DOHH2 (cell line): Measurements from ENCODE around the gene B4GALT5.

ENCODE experiments used
- H3F3A ChIP-seq: fragments of 200-600 bp; sonication (generic), shearing (Covaris generic); 2 replicates; pipeline ENCODE4 v1.6.0; 2016; ENCODE audit warnings: antibody characterized with exemption, mild to moderate bottlenecking; ENCODE audit not compliant: control insufficient read depth, insufficient read depth
- H3K27ac ChIP-seq: fragments of 200-600 bp; sonication (generic); 2 replicates; pipeline ENCODE4 v1.5.1; 2014; ENCODE audit warnings: low read depth, mild to moderate bottlenecking, low read length, moderate library complexity
- H3K27me3 ChIP-seq: fragments of 200-600 bp; sonication (generic); 2 replicates; pipeline ENCODE4 v1.6.1; 2014; ENCODE audit warnings: mild to moderate bottlenecking, low read length, mixed read lengths; ENCODE audit not compliant: control insufficient read depth
- H3K36me3 ChIP-seq: fragments of 200-600 bp; sonication (generic); 2 replicates; pipeline ENCODE4 v1.6.1; 2014; ENCODE audit warnings: mild to moderate bottlenecking, low read length, moderate library complexity, mixed read lengths; ENCODE audit not compliant: control insufficient read depth
- H3K4me1 ChIP-seq: fragments of 200-600 bp; sonication (generic); 2 replicates; pipeline ENCODE4 v1.6.1; 2014; ENCODE audit warnings: mild to moderate bottlenecking, low read length, mixed read lengths; ENCODE audit not compliant: control insufficient read depth
- H3K4me2 ChIP-seq: fragments of 200-600 bp; sonication (generic); 2 replicates; pipeline ENCODE4 v1.6.0; 2014; ENCODE audit warnings: mild to moderate bottlenecking, low read length, moderate library complexity
- H3K4me3 ChIP-seq: fragments of 200-600 bp; sonication (generic); 2 replicates; pipeline ENCODE4 v1.5.1; 2014; ENCODE audit warnings: mild to moderate bottlenecking, low read length, mixed read lengths
- H3K79me2 ChIP-seq: fragments of 200-600 bp; sonication (generic); 2 replicates; pipeline ENCODE4 v1.6.1; 2014; ENCODE audit warnings: mild to moderate bottlenecking, low read length, mixed read lengths; ENCODE audit not compliant: control insufficient read depth
- H3K9me2 ChIP-seq: fragments of 200-600 bp; sonication (generic); replicated peaks from 2 replicates; pipeline ENCODE4 v1.6.1; 2014; ENCODE audit warnings: mild to moderate bottlenecking, low read length, mixed read lengths; ENCODE audit not compliant: control insufficient read depth
- H3K9me3 ChIP-seq: fragments of 200-600 bp; sonication (generic); 2 replicates; pipeline ENCODE4 v1.6.1; 2014; ENCODE audit warnings: antibody characterized with exemption, low read length, mixed read lengths; ENCODE audit not compliant: control insufficient read depth, insufficient read depth
- H4K20me1 ChIP-seq: fragments of 200-600 bp; sonication (generic); 2 replicates; pipeline ENCODE4 v1.6.0; 2014; ENCODE audit warnings: low read depth, mild to moderate bottlenecking, antibody characterized with exemption, low read length, moderate library complexity; ENCODE audit not compliant: control insufficient read depth, insufficient read depth
- EZH2phosphoT487 ChIP-seq: fragments of 200-600 bp; sonication (generic); IDR thresholded peaks from 2 replicates; pipeline ENCODE4 v1.6.1; 2017; ENCODE audit warnings: borderline replicate concordance, mild to moderate bottlenecking, antibody characterized with exemption, low read length, moderate library complexity, mixed read lengths
- TF ChIP-seq, protein P1 (sequence below): fragments of 200-600 bp; sonication (generic); IDR thresholded peaks from one replicate; pipeline ENCODE4 v1.5.1; 2014; ENCODE audit warnings: antibody characterized with exemption, mild to moderate bottlenecking, low read depth, low read length; ENCODE audit not compliant: poor library complexity, severe bottlenecking

The B4GALT5 gene

DNA sequence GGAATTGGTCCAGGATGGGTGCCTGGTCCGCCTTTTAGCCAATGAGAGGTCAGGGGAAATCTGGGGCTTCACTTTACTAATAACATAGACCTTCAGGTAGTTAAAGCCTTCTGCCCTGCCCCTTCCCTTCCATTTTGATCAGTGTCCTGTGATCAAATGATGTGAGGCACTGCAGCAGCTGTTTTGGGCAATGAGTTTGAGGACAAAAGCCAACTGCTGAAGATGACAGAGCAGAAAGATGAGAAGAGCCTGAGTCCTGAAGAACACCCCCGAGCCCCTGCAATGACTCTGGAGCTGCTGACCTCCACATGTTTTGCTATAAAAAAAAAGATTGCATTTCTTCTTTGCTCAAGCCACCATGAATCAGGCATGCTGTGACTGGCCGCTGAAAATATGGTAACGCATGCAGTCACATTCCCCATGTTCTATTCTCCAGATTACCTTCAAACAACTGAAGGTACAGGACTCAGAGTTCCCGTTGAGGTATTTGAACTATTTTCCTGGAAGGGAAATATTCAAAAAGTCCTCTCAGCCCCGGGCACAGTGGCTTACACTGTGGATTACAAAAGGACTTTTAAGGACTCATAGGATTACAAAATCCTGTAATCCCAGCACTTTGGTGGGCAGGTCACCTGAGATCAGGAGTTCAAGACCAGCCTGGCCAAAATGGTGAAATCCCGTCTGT, 45.7 kb upstream of the B4GALT5 start:
- TF ChIP-seq, protein P1, sequence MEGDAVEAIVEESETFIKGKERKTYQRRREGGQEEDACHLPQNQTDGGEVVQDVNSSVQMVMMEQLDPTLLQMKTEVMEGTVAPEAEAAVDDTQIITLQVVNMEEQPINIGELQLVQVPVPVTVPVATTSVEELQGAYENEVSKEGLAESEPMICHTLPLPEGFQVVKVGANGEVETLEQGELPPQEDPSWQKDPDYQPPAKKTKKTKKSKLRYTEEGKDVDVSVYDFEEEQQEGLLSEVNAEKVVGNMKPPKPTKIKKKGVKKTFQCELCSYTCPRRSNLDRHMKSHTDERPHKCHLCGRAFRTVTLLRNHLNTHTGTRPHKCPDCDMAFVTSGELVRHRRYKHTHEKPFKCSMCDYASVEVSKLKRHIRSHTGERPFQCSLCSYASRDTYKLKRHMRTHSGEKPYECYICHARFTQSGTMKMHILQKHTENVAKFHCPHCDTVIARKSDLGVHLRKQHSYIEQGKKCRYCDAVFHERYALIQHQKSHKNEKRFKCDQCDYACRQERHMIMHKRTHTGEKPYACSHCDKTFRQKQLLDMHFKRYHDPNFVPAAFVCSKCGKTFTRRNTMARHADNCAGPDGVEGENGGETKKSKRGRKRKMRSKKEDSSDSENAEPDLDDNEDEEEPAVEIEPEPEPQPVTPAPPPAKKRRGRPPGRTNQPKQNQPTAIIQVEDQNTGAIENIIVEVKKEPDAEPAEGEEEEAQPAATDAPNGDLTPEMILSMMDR = no peak
- TF ChIP-seq EZH2phosphoT487 = no peak
- Histone ChIP-seq H3K4me1 (no peaks in the 10 kb centered on the region), H3K27ac (no peak overlapping the region), H3F3A (no peaks in the 10 kb centered on the region), H3K36me3 (no peaks in the 10 kb centered on the region), H3K9me2 (no peaks in the 10 kb centered on the region), H3K79me2 (no peaks in the 10 kb centered on the region), H3K4me3 (no peak overlapping the region), H3K9me3 (no peaks in the 10 kb centered on the region), H3K4me2 (no peak overlapping the region), H3K27me3 (peaks cover 20% of the 10 kb centered on the region), H4K20me1 (no peaks in the 10 kb centered on the region)

DNA sequence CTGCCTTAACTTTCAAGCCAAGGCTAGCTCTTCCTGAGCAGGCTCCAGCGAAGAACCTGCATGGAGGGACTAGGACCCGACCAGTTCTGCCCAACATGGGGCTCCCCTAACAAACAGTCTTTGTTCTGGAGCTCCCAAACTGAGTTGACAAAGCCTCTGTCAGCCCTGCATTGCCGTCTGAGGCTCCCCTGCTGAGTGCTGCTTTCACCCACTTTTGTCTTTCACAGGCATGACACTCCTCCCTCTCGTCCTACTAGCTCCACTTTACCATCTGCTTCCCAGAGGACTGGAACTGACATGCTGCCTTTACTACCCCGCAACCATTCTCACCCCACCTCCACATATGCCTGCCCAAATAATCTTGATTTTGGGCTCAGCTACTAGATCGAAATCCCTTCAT, 45.1 kb upstream of the B4GALT5 start:
- TF ChIP-seq, protein P1 = no peak
- TF ChIP-seq EZH2phosphoT487 = no peak
- peaks cover 20% of the 10 kb centered on the region for H3K27me3 ChIP-seq
- H3K4me3 ChIP-seq = no peak overlapping the region
- no peaks in the 10 kb centered on the region for H3K4me1 ChIP-seq
- no peaks in the 10 kb centered on the region for H3K36me3 ChIP-seq
- no peaks in the 10 kb centered on the region for H3K9me3 ChIP-seq
- H4K20me1 ChIP-seq = no peaks in the 10 kb centered on the region
- H3F3A ChIP-seq = no peaks in the 10 kb centered on the region
- H3K4me2 ChIP-seq = no peak overlapping the region
- no peaks in the 10 kb centered on the region for H3K79me2 ChIP-seq
- H3K9me2 ChIP-seq = no peaks in the 10 kb centered on the region
- H3K27ac ChIP-seq = no peak overlapping the region

DNA sequence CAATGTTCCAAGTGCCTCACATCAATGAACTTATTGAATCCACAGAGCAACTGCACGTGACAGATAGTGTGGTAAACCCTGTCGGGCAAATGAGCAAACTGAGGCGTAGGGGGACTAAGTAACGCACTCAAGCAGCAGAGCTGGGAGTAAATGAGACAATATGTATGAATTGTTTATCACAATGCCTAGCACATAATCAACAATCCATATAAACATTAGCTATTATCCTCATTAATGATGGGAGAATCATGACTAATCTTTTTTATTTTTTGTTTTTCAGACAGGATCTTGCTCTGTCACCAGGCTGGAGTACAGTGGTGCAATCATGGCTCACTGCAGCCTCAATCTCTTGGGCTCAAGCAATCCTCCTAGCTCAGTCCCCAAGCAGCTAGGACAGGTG, 43.9 kb upstream of the B4GALT5 start:
- no peaks in the 10 kb centered on the region for H3K9me2 ChIP-seq
- no peaks in the 10 kb centered on the region for H3K36me3 ChIP-seq
- H3K79me2 ChIP-seq = no peaks in the 10 kb centered on the region
- H3K27me3 ChIP-seq = peaks cover 20% of the 10 kb centered on the region
- no peak for TF ChIP-seq EZH2phosphoT487
- TF ChIP-seq, protein P1 = no peak
- H3F3A ChIP-seq = no peaks in the 10 kb centered on the region
- no peak overlapping the region for H3K4me3 ChIP-seq
- H3K4me1 ChIP-seq = peaks cover 8% of the 10 kb centered on the region
- no peaks in the 10 kb centered on the region for H3K9me3 ChIP-seq
- no peaks in the 10 kb centered on the region for H4K20me1 ChIP-seq
- no peak overlapping the region for H3K4me2 ChIP-seq
- no peak overlapping the region for H3K27ac ChIP-seq
